H1 (cell line): ENCODE results near the gene CHRD. TPM values are rescaled to one million over a fixed set of nuclear protein-coding genes. Genes with fewer than 3 reads are reported as not detected.

Source experiments
- PHF8 ChIP-seq: fragments of 200-600 bp; sonication (generic); conservative IDR thresholded peaks from 2 replicates; pipeline ENCODE4 v1.7.1; 2012; ENCODE audit warnings: low read depth, mild to moderate bottlenecking, inconsistent platforms, low read length, moderate library complexity
- YY1 ChIP-seq: IDR thresholded peaks from 2 replicates; pipeline ENCODE4 v1.6.1; 2011; ENCODE audit warnings: low read depth, mild to moderate bottlenecking, low read length
- polyA plus RNA-seq, 7 experiments: library from polyadenylated mRNA; depleted of rRNA in 3 of 7; stranded (reverse) in 5 of 7; unstranded in 2 of 7; fragments of >200 nt in 5 of 7; fragments of 200-250 nt in 2 of 7; gene quantifications; 1 replicate in 5 of 7; 2 replicates in 1 of 7; 4 replicates in 1 of 7; pipeline versions ENCODE4 v1.2.1 to v1.2.3, GENCODE V29; 2011 to 2013; ENCODE audit warnings: missing spikeins in 2 of 7, mixed read lengths in 2 of 7
- total RNA-seq: library from RNA; stranded (reverse); fragmentation: NEBNext Ultra II Directional; extraction: Animal tissue kit (Norgen Biotek cat#: 25700); gene quantifications from 2 replicates; pipeline ENCODE4 v1.2.1, GENCODE V29; 2021
- TF ChIP-seq, protein P1 (sequence below): fragments of 300-600 bp; sonication (generic); IDR thresholded peaks from 2 replicates; pipeline ENCODE4 v1.7.1; 2012; ENCODE audit warnings: low read length, moderate library complexity, mild to moderate bottlenecking, inconsistent platforms; ENCODE audit not compliant: insufficient replicate concordance
- TF ChIP-seq, protein P2 (sequence below): IDR thresholded peaks from 2 replicates; pipeline ENCODE4 v1.6.1; 2012; ENCODE audit warnings: low read length, inconsistent platforms

Gene CHRD
- total and polyA plus RNA-seq, 2 of the 8 experiments (the other 6 are each of a cell fraction or from before 2014, with no cell fraction given) = 0.62 to 0.86 TPM

DNA sequence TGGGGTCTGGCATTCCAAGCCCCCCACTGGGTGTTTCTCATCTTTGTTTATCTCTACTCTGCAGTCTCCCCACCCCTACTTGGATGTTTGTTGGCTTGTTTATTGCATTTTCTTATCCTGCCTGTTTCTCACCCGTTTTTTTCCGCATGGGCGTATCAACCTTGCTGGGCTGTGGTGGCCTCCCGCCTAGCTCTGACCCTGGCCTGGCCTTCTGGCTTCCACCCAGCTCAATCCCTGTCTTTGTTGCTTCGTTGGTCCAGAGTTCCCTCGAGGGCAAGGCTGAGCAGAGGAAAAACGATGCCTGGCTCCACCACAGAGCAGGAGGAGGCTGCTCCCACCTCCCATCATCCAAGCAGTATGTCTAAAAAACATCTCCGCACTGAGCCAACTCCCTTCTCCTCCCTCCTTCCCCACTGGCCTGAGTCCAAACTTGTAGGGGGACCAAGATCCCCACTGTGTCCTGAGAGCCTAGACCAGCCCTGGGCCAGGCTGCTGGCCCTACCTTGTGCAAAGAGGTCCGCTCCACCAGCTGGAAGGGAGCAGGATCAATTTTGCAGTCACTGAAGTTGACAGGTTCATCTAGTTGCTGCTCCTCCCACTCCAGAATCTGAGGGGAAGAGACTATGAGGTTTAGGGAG lies 28.2 kb upstream of the CHRD start (continued):
- TF ChIP-seq, protein P1, sequence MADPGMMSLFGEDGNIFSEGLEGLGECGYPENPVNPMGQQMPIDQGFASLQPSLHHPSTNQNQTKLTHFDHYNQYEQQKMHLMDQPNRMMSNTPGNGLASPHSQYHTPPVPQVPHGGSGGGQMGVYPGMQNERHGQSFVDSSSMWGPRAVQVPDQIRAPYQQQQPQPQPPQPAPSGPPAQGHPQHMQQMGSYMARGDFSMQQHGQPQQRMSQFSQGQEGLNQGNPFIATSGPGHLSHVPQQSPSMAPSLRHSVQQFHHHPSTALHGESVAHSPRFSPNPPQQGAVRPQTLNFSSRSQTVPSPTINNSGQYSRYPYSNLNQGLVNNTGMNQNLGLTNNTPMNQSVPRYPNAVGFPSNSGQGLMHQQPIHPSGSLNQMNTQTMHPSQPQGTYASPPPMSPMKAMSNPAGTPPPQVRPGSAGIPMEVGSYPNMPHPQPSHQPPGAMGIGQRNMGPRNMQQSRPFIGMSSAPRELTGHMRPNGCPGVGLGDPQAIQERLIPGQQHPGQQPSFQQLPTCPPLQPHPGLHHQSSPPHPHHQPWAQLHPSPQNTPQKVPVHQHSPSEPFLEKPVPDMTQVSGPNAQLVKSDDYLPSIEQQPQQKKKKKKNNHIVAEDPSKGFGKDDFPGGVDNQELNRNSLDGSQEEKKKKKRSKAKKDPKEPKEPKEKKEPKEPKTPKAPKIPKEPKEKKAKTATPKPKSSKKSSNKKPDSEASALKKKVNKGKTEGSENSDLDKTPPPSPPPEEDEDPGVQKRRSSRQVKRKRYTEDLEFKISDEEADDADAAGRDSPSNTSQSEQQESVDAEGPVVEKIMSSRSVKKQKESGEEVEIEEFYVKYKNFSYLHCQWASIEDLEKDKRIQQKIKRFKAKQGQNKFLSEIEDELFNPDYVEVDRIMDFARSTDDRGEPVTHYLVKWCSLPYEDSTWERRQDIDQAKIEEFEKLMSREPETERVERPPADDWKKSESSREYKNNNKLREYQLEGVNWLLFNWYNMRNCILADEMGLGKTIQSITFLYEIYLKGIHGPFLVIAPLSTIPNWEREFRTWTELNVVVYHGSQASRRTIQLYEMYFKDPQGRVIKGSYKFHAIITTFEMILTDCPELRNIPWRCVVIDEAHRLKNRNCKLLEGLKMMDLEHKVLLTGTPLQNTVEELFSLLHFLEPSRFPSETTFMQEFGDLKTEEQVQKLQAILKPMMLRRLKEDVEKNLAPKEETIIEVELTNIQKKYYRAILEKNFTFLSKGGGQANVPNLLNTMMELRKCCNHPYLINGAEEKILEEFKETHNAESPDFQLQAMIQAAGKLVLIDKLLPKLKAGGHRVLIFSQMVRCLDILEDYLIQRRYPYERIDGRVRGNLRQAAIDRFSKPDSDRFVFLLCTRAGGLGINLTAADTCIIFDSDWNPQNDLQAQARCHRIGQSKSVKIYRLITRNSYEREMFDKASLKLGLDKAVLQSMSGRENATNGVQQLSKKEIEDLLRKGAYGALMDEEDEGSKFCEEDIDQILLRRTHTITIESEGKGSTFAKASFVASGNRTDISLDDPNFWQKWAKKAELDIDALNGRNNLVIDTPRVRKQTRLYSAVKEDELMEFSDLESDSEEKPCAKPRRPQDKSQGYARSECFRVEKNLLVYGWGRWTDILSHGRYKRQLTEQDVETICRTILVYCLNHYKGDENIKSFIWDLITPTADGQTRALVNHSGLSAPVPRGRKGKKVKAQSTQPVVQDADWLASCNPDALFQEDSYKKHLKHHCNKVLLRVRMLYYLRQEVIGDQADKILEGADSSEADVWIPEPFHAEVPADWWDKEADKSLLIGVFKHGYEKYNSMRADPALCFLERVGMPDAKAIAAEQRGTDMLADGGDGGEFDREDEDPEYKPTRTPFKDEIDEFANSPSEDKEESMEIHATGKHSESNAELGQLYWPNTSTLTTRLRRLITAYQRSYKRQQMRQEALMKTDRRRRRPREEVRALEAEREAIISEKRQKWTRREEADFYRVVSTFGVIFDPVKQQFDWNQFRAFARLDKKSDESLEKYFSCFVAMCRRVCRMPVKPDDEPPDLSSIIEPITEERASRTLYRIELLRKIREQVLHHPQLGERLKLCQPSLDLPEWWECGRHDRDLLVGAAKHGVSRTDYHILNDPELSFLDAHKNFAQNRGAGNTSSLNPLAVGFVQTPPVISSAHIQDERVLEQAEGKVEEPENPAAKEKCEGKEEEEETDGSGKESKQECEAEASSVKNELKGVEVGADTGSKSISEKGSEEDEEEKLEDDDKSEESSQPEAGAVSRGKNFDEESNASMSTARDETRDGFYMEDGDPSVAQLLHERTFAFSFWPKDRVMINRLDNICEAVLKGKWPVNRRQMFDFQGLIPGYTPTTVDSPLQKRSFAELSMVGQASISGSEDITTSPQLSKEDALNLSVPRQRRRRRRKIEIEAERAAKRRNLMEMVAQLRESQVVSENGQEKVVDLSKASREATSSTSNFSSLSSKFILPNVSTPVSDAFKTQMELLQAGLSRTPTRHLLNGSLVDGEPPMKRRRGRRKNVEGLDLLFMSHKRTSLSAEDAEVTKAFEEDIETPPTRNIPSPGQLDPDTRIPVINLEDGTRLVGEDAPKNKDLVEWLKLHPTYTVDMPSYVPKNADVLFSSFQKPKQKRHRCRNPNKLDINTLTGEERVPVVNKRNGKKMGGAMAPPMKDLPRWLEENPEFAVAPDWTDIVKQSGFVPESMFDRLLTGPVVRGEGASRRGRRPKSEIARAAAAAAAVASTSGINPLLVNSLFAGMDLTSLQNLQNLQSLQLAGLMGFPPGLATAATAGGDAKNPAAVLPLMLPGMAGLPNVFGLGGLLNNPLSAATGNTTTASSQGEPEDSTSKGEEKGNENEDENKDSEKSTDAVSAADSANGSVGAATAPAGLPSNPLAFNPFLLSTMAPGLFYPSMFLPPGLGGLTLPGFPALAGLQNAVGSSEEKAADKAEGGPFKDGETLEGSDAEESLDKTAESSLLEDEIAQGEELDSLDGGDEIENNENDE = no peak
- TF ChIP-seq PHF8 (no peak), YY1 (no peak)
- TF ChIP-seq, protein P2, sequence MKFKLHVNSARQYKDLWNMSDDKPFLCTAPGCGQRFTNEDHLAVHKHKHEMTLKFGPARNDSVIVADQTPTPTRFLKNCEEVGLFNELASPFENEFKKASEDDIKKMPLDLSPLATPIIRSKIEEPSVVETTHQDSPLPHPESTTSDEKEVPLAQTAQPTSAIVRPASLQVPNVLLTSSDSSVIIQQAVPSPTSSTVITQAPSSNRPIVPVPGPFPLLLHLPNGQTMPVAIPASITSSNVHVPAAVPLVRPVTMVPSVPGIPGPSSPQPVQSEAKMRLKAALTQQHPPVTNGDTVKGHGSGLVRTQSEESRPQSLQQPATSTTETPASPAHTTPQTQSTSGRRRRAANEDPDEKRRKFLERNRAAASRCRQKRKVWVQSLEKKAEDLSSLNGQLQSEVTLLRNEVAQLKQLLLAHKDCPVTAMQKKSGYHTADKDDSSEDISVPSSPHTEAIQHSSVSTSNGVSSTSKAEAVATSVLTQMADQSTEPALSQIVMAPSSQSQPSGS = no peak
